ENCODE results near the gene PIK3CD. TPM values are rescaled to one million over a fixed set of nuclear protein-coding genes. Genes with fewer than 3 reads are reported as not detected.

The PIK3CD gene
- total and polyA plus RNA-seq, 10 donors: 26.8 to 186 (median 100.0) TPM

GRCh38 chr1:9699361-9699760 lies 47.8 kb downstream of the PIK3CD start:
- WGBS, 5 donors: 85 to 92% (median 88%) methylated on average over 7 of the region's 7 CpGs
- intact Hi-C loops (cut with DNase I; ENCODE audit: low total_unique reads): no loop called here
- TF ChIP-seq POLR2AphosphoS5 (IDR thresholded peaks at IDR 0.05) (no peak), POLR2A (IDR thresholded peaks at IDR 0.05) (no peak), CTCF (IDR thresholded peaks at IDR 0.05 in 8 of 11, conservative IDR thresholded peaks at IDR 0.05 in 3 of 11) (no peak)
- Histone ChIP-seq H3K27ac (peak overlapping the region in 1 of 8 donors; percentile 0), H3K36me3 (peaks cover 0 to 68% (median 34%) of the 10 kb centered on the region in 6 donors), H3K27me3 (replicated peaks in 1 of 7) (no peaks in the 10 kb centered on the region), H3K4me3 (no peak overlapping the region), H3K4me1 (peaks cover 3 to 99% (median 26%) of the 10 kb centered on the region in 6 donors), H3K9me3 (no peaks in the 10 kb centered on the region)
- no peak for DNase-seq

- WGBS, 5 donors: 87 to 96% (median 93%) methylated on average over 12 of the region's 12 CpGs
- TF ChIP-seq POLR2AphosphoS5 (IDR thresholded peaks at IDR 0.05): no peak
- TF ChIP-seq POLR2A (IDR thresholded peaks at IDR 0.05): no peak
- no peak for TF ChIP-seq CTCF (IDR thresholded peaks at IDR 0.05 in 8 of 11, conservative IDR thresholded peaks at IDR 0.05 in 3 of 11)
- Histone ChIP-seq H3K36me3 (peaks cover 0 to 58% (median 29%) of the 10 kb centered on the region in 6 donors), H3K4me3 (no peak overlapping the region), H3K4me1 (peaks cover 13 to 99% (median 31%) of the 10 kb centered on the region in 6 donors), H3K27ac (no peak overlapping the region), H3K9me3 (no peaks in the 10 kb centered on the region), H3K27me3 (replicated peaks in 1 of 7) (no peaks in the 10 kb centered on the region)
- intact Hi-C loops (cut with DNase I; ENCODE audit: low total_unique reads): no loop called here
- DNase-seq: no peak
Observed at GRCh38 chr1:9700340-9700739, 48.8 kb downstream of the PIK3CD start.

GRCh38 chr1:9701665-9702064 lies 50.1 kb downstream of the PIK3CD start:
- Histone ChIP-seq H3K4me1 (peaks cover 18 to 100% (median 43%) of the 10 kb centered on the region in 6 donors), H3K9me3 (no peaks in the 10 kb centered on the region), H3K36me3 (peaks cover 0 to 48% (median 29%) of the 10 kb centered on the region in 6 donors), H3K27me3 (replicated peaks in 1 of 7) (no peaks in the 10 kb centered on the region), H3K27ac (peak overlapping the region in 1 of 8 donors; percentile 21), H3K4me3 (no peak overlapping the region)
- no peak for TF ChIP-seq POLR2A (IDR thresholded peaks at IDR 0.05)
- no peak for TF ChIP-seq POLR2AphosphoS5 (IDR thresholded peaks at IDR 0.05)
- TF ChIP-seq CTCF (IDR thresholded peaks at IDR 0.05 in 8 of 11, conservative IDR thresholded peaks at IDR 0.05 in 3 of 11): no peak
- intact Hi-C loops (cut with DNase I; ENCODE audit: low total_unique reads): no loop called here
- DNase-seq: no peak
- 82 to 91% (median 86%) methylated on average over 4 of the region's 4 CpGs for WGBS, 5 donors

- Histone ChIP-seq H3K27me3 (replicated peaks in 1 of 7) (no peaks in the 10 kb centered on the region), H3K36me3 (peaks cover 0 to 48% (median 27%) of the 10 kb centered on the region in 6 donors), H3K9me3 (no peaks in the 10 kb centered on the region), H3K27ac (peak overlapping the region in 4 of 8 donors; percentile 1 to 80 (median 72)), H3K4me3 (no peak overlapping the region), H3K4me1 (peaks cover 18 to 100% (median 52%) of the 10 kb centered on the region in 6 donors)
- DNase-seq: no peak
- intact Hi-C loops (cut with DNase I; ENCODE audit: low total_unique reads): no loop called here
- TF ChIP-seq CTCF (IDR thresholded peaks at IDR 0.05 in 8 of 11, conservative IDR thresholded peaks at IDR 0.05 in 3 of 11): no peak
- TF ChIP-seq POLR2A (IDR thresholded peaks at IDR 0.05): no peak
- TF ChIP-seq POLR2AphosphoS5 (IDR thresholded peaks at IDR 0.05): no peak
- 86 to 97% (median 94%) methylated on average over 5 of the region's 5 CpGs for WGBS, 5 donors
Observed at GRCh38 chr1:9703165-9703509, 51.6 kb downstream of the PIK3CD start.
